H9 (cell line): ENCODE measurements around the gene DGLUCY. TPM values are rescaled to one million over a fixed set of nuclear protein-coding genes. Genes with fewer than 3 reads are reported as not detected.

Source experiments
- DNase-seq: peaks from one replicate; pipeline ENCODE4 v3.0.0-alpha.2; 2017
- H2AFZ ChIP-seq: one replicate; pipeline ENCODE4 v1.6.1; 2013; ENCODE audit warnings: mild to moderate bottlenecking, low read length, control low read depth, moderate library complexity
- H2AK5ac ChIP-seq: 2 replicates; pipeline ENCODE4 v1.6.1; 2013; ENCODE audit warnings: low read length, control low read depth, mixed read lengths; ENCODE audit not compliant: insufficient read length
- H2BK120ac ChIP-seq: one replicate; pipeline ENCODE4 v1.6.1; 2013; ENCODE audit warnings: low read depth, mild to moderate bottlenecking, low read length, control low read depth, inconsistent platforms; ENCODE audit not compliant: poor library complexity, severe bottlenecking
- H2BK12ac ChIP-seq: 2 replicates; pipeline ENCODE4 v1.6.1; 2013; ENCODE audit warnings: low read length, control low read depth, mixed read lengths, low read depth; ENCODE audit not compliant: insufficient read length
- H2BK15ac ChIP-seq: 2 replicates; pipeline ENCODE4 v1.6.1; 2013; ENCODE audit warnings: low read depth, low read length, control low read depth
- H2BK20ac ChIP-seq: one replicate; pipeline ENCODE4 v1.6.1; 2013; ENCODE audit warnings: low read depth, mild to moderate bottlenecking, low read length, control low read depth, inconsistent platforms; ENCODE audit not compliant: poor library complexity, severe bottlenecking
- H2BK5ac ChIP-seq: 2 replicates; pipeline ENCODE4 v1.6.1; 2013; ENCODE audit warnings: low read length, control low read depth, mixed read lengths; ENCODE audit not compliant: insufficient read length
- H3K14ac ChIP-seq: 2 replicates; pipeline ENCODE4 v1.6.1; 2013; ENCODE audit warnings: low read length, control low read depth; ENCODE audit not compliant: insufficient read depth
- H3K18ac ChIP-seq: 2 replicates; pipeline ENCODE4 v1.6.1; 2013; ENCODE audit warnings: low read depth, mild to moderate bottlenecking, mixed read lengths, low read length, control low read depth; ENCODE audit not compliant: insufficient read length
- H3K23ac ChIP-seq: 2 replicates; pipeline ENCODE4 v1.6.1; 2013; ENCODE audit warnings: low read length, control low read depth, mixed read lengths, low read depth; ENCODE audit not compliant: insufficient read length
- H3K23me2 ChIP-seq: 2 replicates; pipeline ENCODE4 v1.6.1; 2013; ENCODE audit warnings: low read depth, mild to moderate bottlenecking, mixed read lengths, low read length, control low read depth; ENCODE audit not compliant: insufficient read length, poor library complexity, severe bottlenecking
- H3K27ac ChIP-seq: 2 replicates; pipeline ENCODE4 v1.5.1; 2013; ENCODE audit warnings: low read length, control low read depth, mixed read lengths, low read depth; ENCODE audit not compliant: insufficient read length
- H3K27me3 ChIP-seq: 2 replicates; pipeline ENCODE4 v1.6.1; 2013; ENCODE audit warnings: low read length, control low read depth, inconsistent platforms; ENCODE audit not compliant: insufficient read depth
- H3K4ac ChIP-seq: 2 replicates; pipeline ENCODE4 v1.6.1; 2013; ENCODE audit warnings: low read depth, mild to moderate bottlenecking, control low read depth, inconsistent platforms, low read length, moderate library complexity
- H3K4me1 ChIP-seq: 2 replicates; pipeline ENCODE4 v1.6.1; 2013; ENCODE audit warnings: low read length, control low read depth, inconsistent platforms; ENCODE audit not compliant: insufficient read depth
- H3K4me2 ChIP-seq: 2 replicates; pipeline ENCODE4 v1.6.1; 2013; ENCODE audit warnings: low read length, control low read depth, mixed read lengths; ENCODE audit not compliant: insufficient read length, insufficient read depth
- H3K56ac ChIP-seq: 2 replicates; pipeline ENCODE4 v1.6.1; 2013; ENCODE audit warnings: low read depth, mild to moderate bottlenecking, mixed read lengths, low read length, control low read depth; ENCODE audit not compliant: insufficient read length
- H3K79me1 ChIP-seq: 2 replicates; pipeline ENCODE4 v1.6.1; 2013; ENCODE audit warnings: low read depth, mild to moderate bottlenecking, moderate library complexity, low read length, control low read depth, inconsistent platforms; ENCODE audit not compliant: insufficient read depth, poor library complexity, severe bottlenecking
- H3K79me2 ChIP-seq: 2 replicates; pipeline ENCODE4 v1.6.1; 2013; ENCODE audit warnings: low read length, control low read depth, inconsistent platforms; ENCODE audit not compliant: insufficient read depth
- H3K9ac ChIP-seq: 2 replicates; pipeline ENCODE4 v1.6.1; 2013; ENCODE audit warnings: low read length, control low read depth, mixed read lengths; ENCODE audit not compliant: insufficient read length; ENCODE audit errors: extremely low read depth
- H3K9me3 ChIP-seq: one replicate; pipeline ENCODE4 v1.6.1; 2013; ENCODE audit warnings: low read depth, low read length, inconsistent platforms; ENCODE audit not compliant: control insufficient read depth
- H3T11ph ChIP-seq: one replicate; pipeline ENCODE4 v1.6.1; 2013; ENCODE audit warnings: mild to moderate bottlenecking, low read length, control low read depth, inconsistent platforms
- H4K20me1 ChIP-seq: one replicate; pipeline ENCODE4 v1.6.1; 2013; ENCODE audit not compliant: control insufficient read depth, insufficient read length, insufficient read depth
- H4K5ac ChIP-seq: 2 replicates; pipeline ENCODE4 v1.6.1; 2013; ENCODE audit warnings: low read depth, mild to moderate bottlenecking, mixed read lengths, low read length, control low read depth; ENCODE audit not compliant: insufficient read length
- H4K8ac ChIP-seq: replicated peaks from 2 replicates; pipeline ENCODE4 v1.6.1; 2013; ENCODE audit warnings: low read length, control low read depth, mixed read lengths, low read depth; ENCODE audit not compliant: insufficient read length
- H4K91ac ChIP-seq: 2 replicates; pipeline ENCODE4 v1.6.1; 2013; ENCODE audit warnings: low read depth, mild to moderate bottlenecking, moderate library complexity, mixed read lengths, low read length, control low read depth; ENCODE audit not compliant: insufficient read length
- H3K27ac Mint-ChIP-seq, 3 experiments: 2 replicates in 2 of 3; 3 replicates in 1 of 3; pipeline ENCODE4 v1.8.0; 2020 to 2021; ENCODE audit warnings: mixed read lengths in 3 of 3, mild to moderate bottlenecking in 1 of 3, moderate library complexity in 1 of 3
- H3K27me3 Mint-ChIP-seq: 2 replicates; pipeline ENCODE4 v1.8.0; 2021; ENCODE audit warnings: low read depth, mild to moderate bottlenecking, moderate library complexity, mixed read lengths
- H3K36me3 Mint-ChIP-seq, 3 experiments: 2 replicates in 2 of 3; 3 replicates in 1 of 3; pipeline ENCODE4 v1.8.0; 2020 to 2021; ENCODE audit warnings: low read depth in 3 of 3, mixed read lengths in 3 of 3; ENCODE audit not compliant: insufficient read depth in 1 of 3
- H3K4me1 Mint-ChIP-seq, 2 experiments: 2 replicates each; pipeline ENCODE4 v1.8.0; 2020; ENCODE audit warnings: mixed read lengths in 2 of 2
- H3K4me3 Mint-ChIP-seq, 2 experiments: 2 replicates in 1 of 2; 3 replicates in 1 of 2; pipeline ENCODE4 v1.8.0; 2020 to 2021; ENCODE audit warnings: mild to moderate bottlenecking in 2 of 2, mixed read lengths in 2 of 2, moderate library complexity in 1 of 2
- H3K9me3 Mint-ChIP-seq, 2 experiments: 2 replicates in 1 of 2; 3 replicates in 1 of 2; pipeline ENCODE4 v1.8.0; 2020; ENCODE audit warnings: mild to moderate bottlenecking in 2 of 2, mixed read lengths in 2 of 2, moderate library complexity in 1 of 2
- CTCF ChIP-seq: fragments of 200-600 bp; sonication (generic); conservative IDR thresholded peaks from 3 replicates; pipeline ENCODE4 v1.8.0; 2021; ENCODE audit warnings: antibody characterized with exemption, mild to moderate bottlenecking
- total RNA-seq: library from RNA; stranded (reverse); gene quantifications from 2 replicates; pipeline ENCODE4 v1.2.1, GENCODE V29; 2021

The DGLUCY gene
- total RNA-seq, 1 experiment from 2014 or later: 29.6 TPM

- Histone ChIP-seq H2BK12ac (no peak overlapping the region), H2BK15ac (no peak overlapping the region), H2BK120ac (no peak overlapping the region), H3K14ac (no peak overlapping the region), H3K9me3 (no peaks in the 10 kb centered on the region), H3T11ph (no peak overlapping the region), H3K23ac (no peak overlapping the region), H3K79me2 (no peaks in the 10 kb centered on the region), H2AFZ (no peak overlapping the region), H3K23me2 (no peaks in the 10 kb centered on the region), H4K20me1 (no peaks in the 10 kb centered on the region), H2BK20ac (no peak overlapping the region), H3K18ac (no peak overlapping the region), H3K79me1 (no peaks in the 10 kb centered on the region), H3K4me2 (no peak overlapping the region), H3K4ac (no peak overlapping the region), H3K9ac (no peak overlapping the region), H4K8ac (no peak overlapping the region), H3K56ac (no peak overlapping the region), H2AK5ac (no peak overlapping the region), H4K91ac (no peak overlapping the region), H3K27me3 (no peaks in the 10 kb centered on the region), H3K27ac (no peak overlapping the region), H3K4me1 (no peaks in the 10 kb centered on the region), H2BK5ac (no peak overlapping the region), H4K5ac (no peak overlapping the region)
- peaks cover 0 to 9% (median 3%) of the 10 kb centered on the region in 3 experiments; a peak in 4 of 7 replicates for H3K36me3 Mint-ChIP-seq
- TF ChIP-seq CTCF: no peak
- no peaks in the 10 kb centered on the region for H3K9me3 Mint-ChIP-seq
- no peak for DNase-seq
- peaks cover 13 to 17% of the 10 kb centered on the region in 2 experiments for H3K4me1 Mint-ChIP-seq
- no peak overlapping the region for H3K4me3 Mint-ChIP-seq
- H3K27me3 Mint-ChIP-seq: no peaks in the 10 kb centered on the region
- peak overlapping the region in 2 of 3 experiments; percentile 8 to 69; a peak in 3 of 7 replicates for H3K27ac Mint-ChIP-seq
Observed at GRCh38 chr14:91139776-91140175, 25.9 kb downstream of the DGLUCY start.
